SH-SY5Y (cell line): ENCODE measurements around the gene RPE65.

ENCODE experiments used
- GATA2 ChIP-seq: IDR thresholded peaks from 2 replicates; pipeline ENCODE4 v1.6.1; 2011; ENCODE audit warnings: mild to moderate bottlenecking, low read depth, low read length
- GATA3 ChIP-seq: IDR thresholded peaks from 2 replicates; pipeline ENCODE4 v1.6.1; 2011; ENCODE audit warnings: low read depth, mild to moderate bottlenecking, low read length, moderate library complexity

The RPE65 gene

DNA sequence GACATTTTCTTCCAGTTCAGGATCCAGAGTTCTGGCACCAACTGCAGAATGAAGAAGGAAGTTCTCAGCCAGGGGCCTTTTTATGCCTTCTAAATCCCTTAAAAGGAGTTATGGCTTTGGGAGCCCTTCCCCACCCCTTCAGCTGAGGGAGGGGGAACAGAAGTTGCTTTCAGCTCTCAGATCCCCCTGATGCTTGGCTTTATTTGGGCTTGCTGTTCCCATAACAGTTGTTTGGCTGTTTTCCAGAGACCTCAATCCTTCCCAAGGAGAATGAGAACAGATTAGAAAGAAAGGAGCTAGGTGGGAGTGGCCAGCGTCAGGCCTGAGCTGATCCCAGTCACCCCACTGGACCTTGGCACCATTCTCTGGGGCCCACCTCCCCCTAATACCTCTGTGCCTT, at the start of gene RPE65:
TSS of gene RPE65 (minus strand) at position 54 of the 400 bp plus-strand sequence. CDS start at position 5, 49 bp downstream.
- no peak for TF ChIP-seq GATA3
- no peak for TF ChIP-seq GATA2

DNA sequence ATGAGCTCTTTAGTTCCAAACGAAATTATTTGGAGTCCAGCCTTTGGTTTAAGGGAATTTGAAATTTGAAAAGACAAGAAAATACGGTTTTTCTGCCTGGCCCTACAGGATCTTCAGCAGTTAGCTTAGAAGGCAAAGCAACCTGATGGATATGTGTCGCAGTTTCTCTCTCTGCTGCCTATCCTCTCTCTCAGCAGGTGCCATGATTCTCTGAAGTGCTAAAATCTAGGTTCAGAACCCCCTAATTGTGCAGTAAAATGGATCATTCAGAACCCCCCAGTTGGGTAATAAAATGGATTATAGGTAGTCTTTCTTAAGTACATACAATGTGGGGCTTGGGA, 47.6 kb upstream of the RPE65 start:
- no peak for TF ChIP-seq GATA2
- TF ChIP-seq GATA3 = no peak

DNA sequence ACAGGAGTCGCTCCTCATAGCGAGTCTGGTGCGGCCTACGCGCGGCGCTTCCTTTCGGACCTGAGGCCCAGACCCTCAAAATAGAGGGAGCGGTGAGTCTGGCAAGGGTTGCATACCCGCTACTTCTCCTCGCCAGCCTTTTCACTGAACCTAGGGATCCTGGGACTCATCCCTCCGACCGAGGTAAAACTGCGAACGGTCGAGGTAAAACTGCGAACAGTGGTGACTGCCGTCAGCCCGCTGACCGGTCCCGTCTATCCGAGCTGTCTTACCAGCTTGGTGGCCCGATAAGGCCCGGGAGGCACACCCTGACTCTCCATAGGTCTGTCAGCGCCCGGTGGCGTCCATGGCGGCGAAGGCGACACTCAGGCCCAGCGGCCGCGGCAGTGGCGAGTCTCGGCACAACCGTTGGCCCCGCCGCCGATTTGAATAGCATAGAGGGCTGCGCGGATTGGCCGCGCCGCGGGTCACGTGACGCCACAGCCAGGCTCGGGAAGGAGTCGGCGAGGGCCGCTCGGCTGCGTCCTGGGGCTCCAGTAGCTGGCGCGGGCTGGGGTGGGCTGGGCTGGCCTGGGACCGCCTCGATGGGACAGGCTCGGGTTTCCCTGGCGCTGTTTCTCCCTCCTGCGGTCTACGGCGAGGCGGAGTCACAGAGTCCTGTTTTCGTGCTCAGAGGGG, 47.1 kb upstream of the RPE65 start, which contains the start of gene DEPDC1:
TSS of gene DEPDC1 (minus strand) at position 403 of the 678 bp plus-strand sequence. CDS start at position 320, 83 bp downstream.
- TF ChIP-seq GATA3 = no peak
- TF ChIP-seq GATA2 = no peak

DNA sequence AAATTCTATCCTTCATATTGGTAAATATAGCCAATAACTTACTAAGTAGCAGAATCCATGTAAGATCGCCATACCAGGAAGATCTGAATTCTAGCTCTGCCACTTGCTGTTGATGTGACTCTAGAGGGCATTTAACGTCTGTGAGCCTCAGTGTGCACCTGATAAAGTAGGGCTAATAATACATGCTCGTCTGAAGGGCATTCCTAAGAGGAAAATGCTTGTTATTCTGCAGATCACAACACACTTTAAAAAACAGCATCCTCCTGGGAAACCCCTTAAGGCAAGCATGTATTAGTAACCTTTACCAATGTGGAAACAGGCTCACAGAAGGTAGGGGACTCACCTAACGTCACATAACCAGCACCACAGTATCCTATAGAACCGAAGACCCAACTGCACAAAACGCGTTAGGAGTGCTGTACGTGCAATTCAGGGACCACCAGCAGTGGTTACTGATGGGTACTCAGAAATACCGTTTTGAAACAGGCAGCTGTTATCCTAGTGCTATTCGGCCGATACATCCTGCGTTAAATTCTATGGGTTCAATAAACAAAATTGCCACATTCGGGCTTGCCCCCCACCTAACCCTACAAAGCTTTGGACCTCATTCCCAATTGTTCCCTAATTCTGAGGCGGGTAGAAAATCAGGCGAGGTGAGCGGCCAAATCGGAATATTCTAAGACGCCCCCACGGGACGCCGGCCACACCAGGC, 46.4 kb upstream of the RPE65 start:
- no peak for TF ChIP-seq GATA2
- TF ChIP-seq GATA3 = no peak

DNA sequence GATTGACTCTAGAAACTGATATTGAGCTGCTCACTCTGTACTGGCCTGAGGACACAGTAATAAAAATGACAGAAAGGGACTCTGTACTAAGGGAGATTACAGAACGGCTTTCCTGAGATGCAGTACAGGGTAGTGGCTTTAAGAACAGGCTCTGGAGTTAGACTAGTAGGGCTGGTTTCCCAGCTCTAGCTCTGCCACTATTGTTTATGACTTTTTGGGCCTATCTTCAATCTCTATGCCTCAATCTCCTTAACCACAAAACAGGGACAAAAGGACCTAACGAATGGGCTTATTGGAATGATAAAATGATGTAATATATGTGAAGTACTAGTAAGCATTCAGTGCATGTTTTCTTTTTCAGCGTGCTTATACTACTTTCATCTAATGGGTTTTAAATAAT, 45.8 kb upstream of the RPE65 start:
- TF ChIP-seq GATA3 (no peak), GATA2 (no peak)

DNA sequence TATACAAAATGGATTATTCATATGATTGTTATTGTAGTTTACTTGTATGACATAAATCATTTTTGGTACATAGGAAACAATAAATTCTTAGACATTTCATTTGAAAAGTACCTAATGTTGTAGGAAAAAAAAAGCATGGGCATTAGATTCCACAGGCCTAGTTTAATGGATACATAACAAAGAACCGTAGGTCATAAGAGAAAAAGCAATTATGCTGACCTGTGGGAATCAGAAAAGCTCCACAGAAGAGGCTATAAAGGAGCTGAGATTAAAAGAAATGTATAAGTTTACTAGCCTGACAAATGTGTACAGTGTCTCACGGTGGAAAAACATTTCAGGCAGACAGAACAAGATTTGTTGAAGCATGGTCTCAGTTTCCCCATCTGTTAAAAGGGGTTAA, 43.4 kb upstream of the RPE65 start:
- TF ChIP-seq GATA3 = no peak
- TF ChIP-seq GATA2 = no peak

DNA sequence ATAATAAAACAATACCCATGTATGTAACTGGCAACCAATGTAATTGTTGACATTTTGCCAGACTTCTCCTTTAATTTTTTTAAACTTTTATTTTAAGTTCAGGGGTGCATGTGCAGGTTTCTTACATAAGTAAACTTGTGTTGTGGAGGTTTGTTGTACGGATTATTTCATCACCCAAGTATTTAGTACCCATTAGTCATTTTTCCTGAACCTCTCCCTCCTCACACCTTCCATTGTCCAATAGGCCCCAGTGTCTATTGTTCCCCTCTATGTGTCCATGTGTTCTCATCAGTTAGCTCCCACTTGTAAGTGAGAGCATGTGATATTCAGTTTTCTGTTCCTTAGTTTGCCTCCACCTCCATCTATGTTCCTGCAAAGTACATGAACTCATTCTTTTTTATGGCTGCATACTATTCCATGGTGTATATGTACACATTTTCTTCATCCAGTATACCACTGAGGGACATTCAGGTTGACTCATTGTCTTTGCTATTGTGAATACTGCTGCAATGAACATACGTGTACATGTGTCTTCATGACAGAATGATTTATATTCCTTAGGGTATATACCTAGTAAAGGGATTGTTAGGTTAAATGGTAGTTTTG, 40.4 kb upstream of the RPE65 start:
- TF ChIP-seq GATA3 (no peak), GATA2 (no peak)

DNA sequence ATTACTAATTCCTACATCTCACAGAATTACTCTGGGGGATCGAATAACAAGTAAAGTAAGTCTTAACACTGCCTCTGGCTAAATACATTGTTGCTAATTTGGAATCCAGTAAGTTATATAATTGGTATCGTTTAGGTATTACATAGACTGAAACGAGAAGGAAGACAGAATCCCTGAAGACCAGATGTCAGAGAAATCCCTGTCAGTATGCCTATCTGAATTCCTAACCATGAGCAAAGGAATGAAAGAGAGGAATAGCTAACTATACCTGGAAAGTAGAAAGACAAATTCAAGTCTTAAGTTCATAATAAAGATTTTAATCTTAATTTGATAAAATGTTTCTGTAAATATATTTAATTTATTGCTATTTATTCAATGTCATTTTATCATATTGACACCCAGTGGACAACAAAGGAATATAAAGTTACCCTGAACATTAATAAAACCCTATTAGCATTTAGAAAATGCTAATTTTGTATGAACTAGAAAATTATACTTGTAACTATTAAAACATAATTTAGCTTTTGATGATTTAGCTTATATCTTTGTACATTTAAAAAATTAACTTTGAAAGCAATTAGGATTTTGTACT, 35.8 kb upstream of the RPE65 start:
- no peak for TF ChIP-seq GATA2
- no peak for TF ChIP-seq GATA3

DNA sequence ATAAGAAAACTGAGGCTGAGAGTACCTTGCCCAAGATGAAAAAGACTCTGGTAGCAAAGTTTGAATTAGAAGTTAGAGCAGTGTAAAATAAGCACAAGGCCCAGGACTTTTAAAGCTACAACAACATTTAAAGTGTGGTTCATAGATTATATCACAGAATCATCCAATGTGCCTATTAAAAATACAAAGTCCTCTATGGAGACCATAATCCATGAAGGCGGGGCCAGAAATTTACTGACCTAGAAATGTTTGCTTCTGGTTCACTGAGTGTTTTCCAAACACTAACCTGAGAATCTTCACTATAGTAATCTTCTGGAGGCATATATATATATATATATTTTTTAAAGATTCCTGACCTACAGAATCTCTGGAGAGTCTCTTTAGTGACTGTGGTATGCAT, 34.9 kb upstream of the RPE65 start:
- TF ChIP-seq GATA3 = no peak
- no peak for TF ChIP-seq GATA2

DNA sequence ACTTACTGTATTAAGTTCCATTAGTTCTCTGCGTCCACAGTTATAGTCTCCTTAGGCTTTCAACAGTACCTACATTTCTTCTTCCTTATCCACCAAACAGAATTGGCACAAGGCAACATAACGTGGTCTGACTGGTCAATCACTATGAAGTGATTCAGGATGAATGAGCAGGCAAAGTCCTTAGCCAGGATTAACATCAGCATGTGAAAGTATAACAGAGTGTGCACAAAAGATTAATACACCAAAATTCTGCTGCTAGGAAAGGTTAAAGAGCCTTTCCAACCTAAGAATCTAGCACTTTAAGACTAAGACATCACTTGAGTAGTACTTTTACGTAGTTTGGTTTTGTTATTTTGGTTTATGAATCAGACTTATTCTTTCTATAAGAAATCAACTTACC, 31.3 kb upstream of the RPE65 start:
- TF ChIP-seq GATA3 (no peak), GATA2 (no peak)

DNA sequence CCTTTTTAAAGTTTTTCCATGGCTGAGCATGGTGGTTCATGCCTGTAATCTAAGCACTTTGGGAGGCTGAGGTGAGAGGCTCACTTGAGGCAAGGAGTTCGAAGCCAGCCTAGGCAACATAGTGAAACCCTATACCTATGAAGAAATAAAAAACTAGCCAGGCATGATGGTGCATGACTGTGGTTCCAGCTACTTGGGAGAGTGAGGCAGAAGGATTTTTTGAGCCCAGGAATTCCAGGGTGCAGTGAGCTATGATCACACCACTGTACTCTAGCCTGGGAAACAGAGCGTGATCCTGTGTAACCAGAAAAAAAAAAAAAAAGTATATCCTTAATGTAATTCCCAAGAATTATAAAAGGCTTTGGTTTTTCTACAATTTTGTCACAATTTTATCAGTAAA, 29.7 kb upstream of the RPE65 start:
- no peak for TF ChIP-seq GATA3
- no peak for TF ChIP-seq GATA2

DNA sequence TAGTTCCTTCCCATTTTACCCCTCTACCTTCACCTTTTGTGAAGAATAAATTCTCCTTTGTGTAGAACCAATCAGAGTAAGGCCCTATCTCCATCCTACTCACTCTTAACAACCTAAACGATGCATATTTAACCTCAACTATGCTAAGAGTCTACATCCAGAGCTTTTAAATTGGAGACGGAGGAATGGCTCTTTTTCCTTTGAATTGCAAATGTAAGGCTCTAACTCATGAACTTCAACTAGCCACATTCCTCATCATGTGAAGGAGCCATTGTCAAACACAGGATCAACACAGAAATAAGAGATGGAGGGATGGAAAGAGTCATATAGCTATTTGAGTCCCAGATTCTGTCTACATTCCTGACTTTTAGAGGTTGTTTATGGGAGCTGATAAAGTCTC, 28.9 kb upstream of the RPE65 start:
- TF ChIP-seq GATA2 (no peak), GATA3 (no peak)

DNA sequence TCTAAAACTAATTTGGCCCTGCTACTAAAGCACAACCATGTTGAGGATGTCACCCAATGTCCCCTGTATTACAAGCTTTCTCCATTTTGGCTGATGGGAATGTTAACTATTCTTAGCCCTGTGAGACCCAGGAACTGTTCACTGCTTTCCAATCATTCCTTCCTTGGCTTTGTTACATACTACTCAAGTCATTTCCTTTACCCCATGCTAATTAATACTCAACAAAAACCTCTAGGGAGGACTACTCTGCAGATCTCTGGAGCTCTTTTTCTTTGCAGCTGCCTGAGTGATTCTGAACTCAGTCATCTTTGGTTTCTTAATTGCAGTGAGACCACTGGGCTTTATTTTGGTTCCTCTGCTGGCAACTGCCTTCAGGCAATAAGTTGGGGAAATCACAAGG, 23.3 kb upstream of the RPE65 start:
- TF ChIP-seq GATA2 (no peak), GATA3 (no peak)

DNA sequence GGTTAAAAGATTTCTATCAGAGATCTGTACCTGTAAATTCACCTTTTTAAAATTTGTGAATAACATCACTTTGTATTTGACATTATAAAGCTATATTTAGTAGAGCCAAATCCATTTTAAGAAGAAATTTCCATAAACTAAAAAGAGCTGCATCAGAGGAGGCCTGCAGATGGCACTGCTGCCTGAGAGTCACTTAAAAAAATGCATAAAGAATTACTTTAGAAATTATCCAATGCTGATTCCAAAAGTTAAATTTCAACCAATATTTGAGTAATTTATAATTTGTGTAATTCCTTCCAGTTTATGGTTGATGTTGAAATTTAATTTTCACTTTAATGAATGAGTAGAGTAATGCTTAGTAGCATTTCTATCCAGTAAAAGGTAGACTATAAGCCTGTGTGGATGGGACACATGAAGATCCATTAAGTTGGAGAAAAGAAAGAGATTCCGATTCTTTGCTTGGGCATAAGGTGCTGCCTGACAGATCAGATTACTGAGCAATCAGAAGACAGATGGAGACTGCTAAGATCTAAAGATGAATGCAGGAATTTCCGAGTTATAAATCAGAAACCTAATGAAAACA, 20.7 kb upstream of the RPE65 start:
- TF ChIP-seq GATA3 (no peak), GATA2 (no peak)
